ENCODE data around the gene IPPK.

The IPPK gene

GRCh38 chr9:92642041-92642451 lies 27.9 kb downstream of the IPPK start:
- TF ChIP-seq ZFX (IDR thresholded peaks at IDR 0.05) = no peak
- H3K27ac ChIP-seq = no peak overlapping the region

DNA sequence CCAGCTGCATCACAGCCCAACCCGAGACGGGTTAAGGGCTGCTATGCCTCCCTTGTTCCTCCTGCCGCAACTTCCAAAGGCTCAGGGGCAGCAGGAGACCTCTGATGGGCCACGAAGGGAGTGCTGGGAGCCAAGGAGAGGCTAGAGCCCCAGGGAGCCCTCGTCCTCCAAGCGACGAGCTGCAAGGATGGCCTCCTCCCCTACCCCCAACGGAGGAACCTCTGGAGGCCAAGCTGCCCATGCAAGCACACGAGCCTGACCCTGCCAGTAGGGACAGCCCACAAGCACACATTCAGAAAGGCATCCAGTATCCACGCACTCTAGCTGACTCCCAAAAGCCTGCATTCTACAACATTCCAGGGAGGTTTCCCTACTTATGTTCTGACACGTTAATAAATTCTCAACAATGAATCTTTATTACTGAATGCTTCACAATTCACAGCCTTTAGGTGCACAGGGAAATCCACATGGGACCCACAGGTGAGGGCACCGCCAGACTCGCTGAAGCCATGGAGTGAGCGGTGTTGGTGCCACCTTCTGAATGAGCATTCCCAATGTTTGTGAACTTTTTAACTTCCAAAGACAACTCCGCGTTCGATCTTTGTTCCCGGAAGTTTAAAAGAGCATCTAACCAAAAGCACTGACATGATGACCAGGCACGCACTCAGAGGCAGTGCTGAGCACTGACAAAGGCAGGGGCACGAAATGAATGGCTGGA lies 28.7 kb downstream of the IPPK start:
- TF ChIP-seq, protein P1, sequence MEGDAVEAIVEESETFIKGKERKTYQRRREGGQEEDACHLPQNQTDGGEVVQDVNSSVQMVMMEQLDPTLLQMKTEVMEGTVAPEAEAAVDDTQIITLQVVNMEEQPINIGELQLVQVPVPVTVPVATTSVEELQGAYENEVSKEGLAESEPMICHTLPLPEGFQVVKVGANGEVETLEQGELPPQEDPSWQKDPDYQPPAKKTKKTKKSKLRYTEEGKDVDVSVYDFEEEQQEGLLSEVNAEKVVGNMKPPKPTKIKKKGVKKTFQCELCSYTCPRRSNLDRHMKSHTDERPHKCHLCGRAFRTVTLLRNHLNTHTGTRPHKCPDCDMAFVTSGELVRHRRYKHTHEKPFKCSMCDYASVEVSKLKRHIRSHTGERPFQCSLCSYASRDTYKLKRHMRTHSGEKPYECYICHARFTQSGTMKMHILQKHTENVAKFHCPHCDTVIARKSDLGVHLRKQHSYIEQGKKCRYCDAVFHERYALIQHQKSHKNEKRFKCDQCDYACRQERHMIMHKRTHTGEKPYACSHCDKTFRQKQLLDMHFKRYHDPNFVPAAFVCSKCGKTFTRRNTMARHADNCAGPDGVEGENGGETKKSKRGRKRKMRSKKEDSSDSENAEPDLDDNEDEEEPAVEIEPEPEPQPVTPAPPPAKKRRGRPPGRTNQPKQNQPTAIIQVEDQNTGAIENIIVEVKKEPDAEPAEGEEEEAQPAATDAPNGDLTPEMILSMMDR (conservative IDR thresholded peaks at IDR 0.05) = no peak
- no peak overlapping the region for H3K27ac ChIP-seq

DNA sequence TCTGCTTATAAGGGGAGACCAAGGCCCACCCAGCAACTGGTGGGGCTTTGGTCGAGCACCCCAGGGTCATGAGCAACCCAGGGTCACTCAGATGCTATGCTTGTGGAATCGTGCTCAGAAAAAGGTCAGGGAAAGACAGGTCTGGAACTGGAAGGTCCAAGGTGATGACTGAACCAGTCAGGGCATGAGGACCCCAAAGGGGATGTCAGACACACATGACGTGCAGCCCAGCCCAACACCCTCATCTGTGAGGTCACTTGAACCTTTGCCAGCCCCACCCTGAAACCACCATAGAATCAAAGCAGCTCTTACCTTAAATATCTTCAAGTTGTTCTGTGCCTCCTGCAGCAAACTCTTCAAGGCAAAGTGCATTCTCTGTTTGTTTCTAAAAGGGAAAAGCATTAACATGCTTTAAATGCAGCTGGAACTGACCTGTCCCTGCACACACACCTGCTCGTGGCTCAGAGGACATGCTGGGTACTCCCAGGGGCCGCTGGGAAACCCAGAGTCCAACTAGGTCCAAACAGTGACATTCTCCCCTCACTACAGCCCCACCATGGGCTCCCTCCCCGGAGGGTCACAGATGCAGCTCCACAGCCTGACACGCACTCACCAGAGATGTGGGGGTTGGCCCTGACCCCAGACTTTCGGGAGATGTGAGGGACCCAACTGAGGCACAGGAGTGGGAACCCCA lies 29.4 kb downstream of the IPPK start:
- TF ChIP-seq ZFX (IDR thresholded peaks at IDR 0.05) = no peak
- TF ChIP-seq, protein P1 (conservative IDR thresholded peaks at IDR 0.05) = no peak
- no peak overlapping the region for H3K27ac ChIP-seq

DNA sequence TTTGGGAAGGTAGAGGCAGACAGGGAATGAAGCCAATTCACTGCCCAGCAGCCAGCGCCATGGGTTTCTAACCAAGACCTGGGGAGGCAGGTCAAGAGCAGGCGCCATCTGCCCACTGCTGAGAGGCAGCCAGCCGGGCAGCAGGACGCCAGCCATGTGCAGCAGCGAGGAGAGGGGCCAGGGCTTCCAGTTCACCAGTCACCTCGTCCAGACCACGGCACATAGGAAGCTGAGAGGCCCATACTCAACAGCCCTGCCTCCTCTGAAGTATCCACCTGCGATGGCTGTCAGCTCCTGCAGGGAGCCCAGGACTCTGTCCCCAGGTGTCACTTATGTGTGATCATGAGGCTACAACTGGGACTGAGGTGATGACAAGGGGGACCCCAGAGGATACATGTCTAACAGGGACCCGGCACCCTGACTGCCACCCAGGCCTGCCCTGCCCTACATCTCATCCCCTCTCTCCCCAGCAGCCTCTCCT lies 30.1 kb downstream of the IPPK start:
- no peak for TF ChIP-seq ZFX (IDR thresholded peaks at IDR 0.05)
- TF ChIP-seq, protein P1 (conservative IDR thresholded peaks at IDR 0.05) = no peak
- no peak overlapping the region for H3K27ac ChIP-seq

GRCh38 chr9:92639124-92639523 lies 30.8 kb downstream of the IPPK start:
- TF ChIP-seq, protein P1 (conservative IDR thresholded peaks at IDR 0.05) = no peak
- no peak for TF ChIP-seq ZFX (IDR thresholded peaks at IDR 0.05)
- H3K27ac ChIP-seq = no peak overlapping the region

GRCh38 chr9:92638621-92639101 lies 31.3 kb downstream of the IPPK start:
- TF ChIP-seq ZFX (IDR thresholded peaks at IDR 0.05) = no peak
- TF ChIP-seq, protein P1 (conservative IDR thresholded peaks at IDR 0.05) = no peak
- no peak overlapping the region for H3K27ac ChIP-seq

DNA sequence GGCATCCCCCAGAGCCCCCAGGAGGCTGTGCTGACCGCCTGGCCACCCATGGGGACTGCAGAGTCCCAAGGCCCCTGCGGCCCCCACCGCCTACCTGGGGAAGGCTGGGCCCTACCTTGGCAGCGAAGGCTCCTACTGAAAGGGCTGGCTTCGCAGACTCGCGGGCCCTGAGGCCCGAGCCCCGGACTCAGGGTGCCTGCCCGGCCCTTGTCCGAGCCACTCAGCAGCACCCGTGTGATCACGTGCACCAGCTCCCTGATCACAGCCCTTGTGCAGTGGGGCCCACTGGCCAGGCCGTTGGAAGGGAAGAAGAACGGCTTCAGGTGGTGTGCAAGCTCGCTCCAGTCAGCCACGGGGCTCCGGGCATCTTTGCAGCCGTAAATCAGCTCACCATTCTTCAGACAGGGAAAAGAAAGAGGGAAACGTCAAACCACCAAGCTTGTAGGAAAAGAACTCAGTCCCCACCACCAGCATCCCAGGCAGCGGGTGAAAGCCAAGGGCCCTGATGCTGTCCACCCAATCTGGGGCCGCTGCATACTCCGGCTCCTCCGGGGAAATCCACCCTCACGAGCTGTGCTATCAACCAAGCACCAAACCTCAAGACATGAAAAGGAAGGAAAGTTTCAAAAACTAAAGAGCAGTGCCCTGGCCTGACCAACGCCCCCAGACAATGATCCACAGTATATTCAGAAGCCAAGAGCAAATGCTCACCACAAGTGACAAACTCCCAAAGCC lies 31.9 kb downstream of the IPPK start:
- H3K27ac ChIP-seq = no peak overlapping the region
- TF ChIP-seq, protein P1 (conservative IDR thresholded peaks at IDR 0.05) = no peak
- TF ChIP-seq ZFX (IDR thresholded peaks at IDR 0.05) = no peak
